Right ventricle myocardium superior (tissue), 1 donor: ENCODE measurements around the gene GRID1. TPM values are rescaled to one million over a fixed set of nuclear protein-coding genes. Genes with fewer than 3 reads are reported as not detected.
A peak's percentile ranks its signal among the peaks of the same experiment; 100 is the strongest.
"Not testable (repeated sequence)": the region's sequence is repeated elsewhere in the genome, so short reads cannot be mapped to it uniquely, and the experiment has no call there.

ENCODE experiments used
- ATAC-seq: fragments of 200-7000 bp; cut with Tn5 transposase; one replicate; pipeline ENCODE4 v1.9.1; 2020; ENCODE audit warnings: mild to moderate bottlenecking; ENCODE audit not compliant: poor library complexity
- DNase-seq: peaks from one replicate; pipeline ENCODE4 v3.0.0-alpha.2; 2020
- intact Hi-C: fragments of 100-400 bp; cut with DNase I; formaldehyde crosslinking; loops from one replicate; pipeline ENCODE4 v1.11.2; 2022
- total RNA-seq: library from RNA; stranded (reverse); fragmentation: NEBNext Ultra II Directional; extraction: Animal tissue kit (Norgen Biotek cat#: 25700); gene quantifications from one replicate; pipeline ENCODE4 v1.2.1, GENCODE V29; 2021
- donor health status: DM: no; HTN: yes; CAD: no; lungs with severe emphysema.

Gene GRID1
- total RNA-seq, 1 donor from 2014 or later, result 1.1 TPM

GRCh38 chr10:86254081-86254480 lies 112.5 kb downstream of the GRID1 start:
- ATAC-seq (no peak), DNase-seq (no peak)
- intact Hi-C loops, result no loop called here

- no peak for DNase-seq
- ATAC-seq, result no peak
- intact Hi-C loops, result no loop called here
Measured at GRCh38 chr10:86253091-86254072, 113.2 kb downstream of the GRID1 start.

DNA sequence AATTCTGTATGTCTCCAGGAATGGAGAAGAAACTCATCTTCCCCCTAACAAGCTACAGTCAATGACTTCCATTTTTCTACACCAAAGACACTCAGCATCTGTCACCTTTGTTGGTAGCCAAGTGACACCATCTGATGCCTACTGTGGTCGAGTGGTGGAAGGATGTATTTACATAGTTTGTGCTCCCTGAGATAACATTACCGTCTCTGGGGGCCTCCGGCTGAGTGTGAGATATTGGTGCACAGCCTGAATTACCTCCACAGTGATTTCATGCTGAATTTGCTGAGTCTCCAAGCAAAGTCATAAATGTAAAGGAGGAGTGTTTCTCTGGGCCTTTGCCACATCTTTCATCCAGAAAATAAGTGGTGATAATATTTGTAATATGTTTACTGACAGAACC lies 114.0 kb downstream of the GRID1 start:
- ATAC-seq (no peak), DNase-seq (no peak)
- intact Hi-C loops, result no loop called here

- no peak for ATAC-seq
- intact Hi-C loops, result no loop called here
Measured at GRCh38 chr10:86252079-86252478, 114.5 kb downstream of the GRID1 start.

GRCh38 chr10:86251426-86251825 lies 115.2 kb downstream of the GRID1 start:
- intact Hi-C loops, result no loop called here
- no peak for DNase-seq

More at GRCh38 chr10:86252079-86252478, 114.5 kb downstream of the GRID1 start:
- DNase-seq, result no peak

DNA sequence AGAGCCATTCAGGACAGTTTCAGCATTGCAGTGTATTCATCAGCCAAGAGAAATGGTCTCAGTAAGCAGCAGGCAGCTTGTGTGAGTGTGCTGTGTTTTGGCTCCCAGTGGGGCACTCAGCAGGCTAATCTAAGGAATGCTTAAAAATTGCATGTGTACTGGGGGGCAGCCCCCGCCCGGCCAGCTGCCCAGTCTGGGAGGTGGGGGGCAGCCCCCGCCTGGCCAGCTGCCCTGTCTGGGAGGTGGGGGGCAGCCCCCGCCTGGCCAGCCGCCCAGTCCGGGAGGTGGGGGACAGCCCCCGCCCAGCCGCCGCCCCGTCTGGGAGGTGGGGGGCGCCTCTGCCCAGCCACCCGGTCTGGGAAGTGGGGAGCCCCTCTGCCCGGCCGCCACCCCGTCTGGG lies 116.2 kb downstream of the GRID1 start:
- intact Hi-C loops, result no loop called here
- no peak for DNase-seq
- no peak for ATAC-seq

More at GRCh38 chr10:86251426-86251825, 115.2 kb downstream of the GRID1 start:
- no peak for ATAC-seq

DNA sequence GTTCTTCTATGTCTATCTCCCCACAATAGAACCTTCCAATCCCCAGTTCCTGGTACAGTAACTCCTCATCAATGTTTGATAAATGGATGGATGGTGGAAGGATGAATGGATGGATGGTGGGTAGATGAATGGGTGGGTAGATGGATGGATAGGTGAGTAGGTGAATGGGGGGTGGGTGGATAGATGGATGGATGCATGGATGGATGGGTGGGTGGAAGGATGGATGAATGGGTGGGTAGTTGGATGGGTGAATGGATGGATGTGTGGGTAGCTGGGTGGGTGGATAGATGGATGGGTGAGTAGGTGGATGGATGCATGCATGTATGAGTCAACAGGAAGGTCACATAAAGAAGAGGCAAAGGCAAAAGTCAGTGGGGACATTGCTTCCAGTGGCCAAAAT lies 116.8 kb downstream of the GRID1 start:
- intact Hi-C loops, result no loop called here
- ATAC-seq, result no peak
- no peak for DNase-seq

- intact Hi-C loops, result no loop called here
- DNase-seq (no peak), ATAC-seq (no peak)
Measured at GRCh38 chr10:86248062-86248461, 118.5 kb downstream of the GRID1 start.

DNA sequence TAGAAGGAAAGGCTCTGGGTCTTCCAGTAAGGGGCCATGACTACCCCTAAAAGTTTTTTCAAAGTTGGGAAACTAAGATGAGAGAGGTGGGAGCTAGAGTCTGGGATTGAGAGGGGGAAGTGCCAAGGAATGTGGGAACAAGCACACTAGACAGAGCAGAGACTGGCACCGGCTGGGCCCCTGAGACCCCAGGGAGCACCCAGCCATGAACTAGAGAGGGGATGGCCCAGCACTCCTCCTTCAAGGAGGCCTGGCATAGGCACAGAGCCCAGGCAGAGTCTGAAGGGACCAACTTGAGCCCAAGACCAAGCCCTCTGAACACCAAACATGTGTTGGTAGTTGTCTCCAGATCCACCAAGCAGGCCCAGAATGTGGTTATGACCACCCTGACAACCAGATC lies 119.0 kb downstream of the GRID1 start:
- no peak for ATAC-seq
- DNase-seq, result no peak
- intact Hi-C loops, result no loop called here

DNA sequence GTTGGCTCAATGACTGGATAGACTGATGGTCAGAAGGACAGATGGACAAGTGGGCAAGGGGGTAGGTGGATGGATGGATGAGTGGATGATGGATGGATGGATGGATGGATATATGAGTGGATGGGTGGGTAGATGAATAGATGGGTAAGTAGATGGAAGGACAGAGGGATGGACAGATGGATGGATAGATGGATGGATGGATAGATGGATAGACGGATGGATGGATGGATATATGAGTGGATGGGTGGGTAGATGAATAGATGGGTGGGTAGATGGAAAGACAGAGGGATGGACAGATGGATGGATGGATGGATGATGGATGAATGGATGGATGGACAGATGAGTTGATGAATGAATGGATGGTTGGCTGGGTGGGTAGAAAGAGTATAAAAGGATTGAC lies 119.5 kb downstream of the GRID1 start:
- ATAC-seq (no peak), DNase-seq (no peak)
- intact Hi-C loops, result no loop called here

- no peak for ATAC-seq
- intact Hi-C loops, result no loop called here
- no peak for DNase-seq
Measured at GRCh38 chr10:86246279-86246940, 120.2 kb downstream of the GRID1 start.

GRCh38 chr10:86245015-86245394 lies 121.6 kb downstream of the GRID1 start:
- ATAC-seq (no peak), DNase-seq (no peak)
- intact Hi-C loops, result no loop called here

DNA sequence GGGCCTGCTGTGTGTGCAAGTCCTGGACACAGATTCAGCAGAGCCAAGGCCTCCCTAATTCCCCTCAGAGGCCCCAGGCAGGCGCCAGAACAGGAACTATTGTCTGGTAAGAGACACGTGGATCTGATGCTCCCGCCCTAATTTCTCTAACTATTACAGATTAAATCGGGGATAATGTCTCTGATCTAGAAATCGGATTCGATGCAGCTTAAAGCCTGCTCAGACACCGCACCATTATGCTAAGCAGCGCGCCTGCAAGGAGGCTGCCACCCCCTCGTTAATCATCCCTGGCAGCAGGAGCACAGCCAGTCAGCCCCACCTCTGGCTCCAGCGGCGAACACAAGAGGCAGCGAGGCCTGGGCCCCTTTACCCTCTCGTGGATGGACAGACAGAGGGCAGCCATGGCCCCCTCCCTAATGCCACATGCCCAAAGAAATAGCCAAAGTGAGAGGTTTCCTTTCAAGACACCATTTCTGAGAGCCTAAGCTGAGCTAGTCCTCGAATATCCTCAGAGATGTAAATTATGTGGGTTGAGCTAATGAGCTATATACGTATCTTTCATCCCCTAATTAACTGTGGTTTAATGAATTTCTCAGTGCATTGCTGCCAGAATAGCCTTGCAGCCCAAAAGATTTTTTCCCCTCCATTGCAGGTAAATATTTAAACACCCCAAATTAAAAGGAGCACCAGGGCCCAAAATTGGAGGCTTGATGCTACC lies 122.1 kb downstream of the GRID1 start:
- no peak for ATAC-seq
- intact Hi-C loops, result no loop called here
- no peak for DNase-seq

DNA sequence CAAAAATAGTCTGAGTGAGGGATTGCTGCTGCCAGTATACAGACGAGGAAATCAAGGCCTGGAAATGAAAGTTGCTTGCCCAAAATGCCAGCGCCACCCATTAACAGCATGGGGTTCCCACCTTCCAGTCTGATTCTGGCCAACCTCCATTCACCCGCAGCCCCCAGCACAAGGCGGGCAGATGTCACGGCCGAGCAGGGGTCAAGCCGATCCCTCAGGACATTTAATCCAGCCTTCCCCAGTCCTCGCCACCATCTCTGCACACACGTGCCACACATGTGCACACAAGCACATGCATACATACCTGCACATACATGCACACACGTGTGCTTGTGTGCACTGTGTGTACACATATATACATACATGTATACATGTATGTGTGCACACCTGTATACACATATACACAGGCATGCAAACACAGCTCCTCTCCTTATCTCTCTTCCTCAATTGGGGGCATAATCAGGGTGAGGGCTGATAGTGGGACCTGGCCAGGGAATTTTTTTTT lies 122.9 kb downstream of the GRID1 start:
- ATAC-seq, result no peak
- intact Hi-C loops, result no loop called here

DNA sequence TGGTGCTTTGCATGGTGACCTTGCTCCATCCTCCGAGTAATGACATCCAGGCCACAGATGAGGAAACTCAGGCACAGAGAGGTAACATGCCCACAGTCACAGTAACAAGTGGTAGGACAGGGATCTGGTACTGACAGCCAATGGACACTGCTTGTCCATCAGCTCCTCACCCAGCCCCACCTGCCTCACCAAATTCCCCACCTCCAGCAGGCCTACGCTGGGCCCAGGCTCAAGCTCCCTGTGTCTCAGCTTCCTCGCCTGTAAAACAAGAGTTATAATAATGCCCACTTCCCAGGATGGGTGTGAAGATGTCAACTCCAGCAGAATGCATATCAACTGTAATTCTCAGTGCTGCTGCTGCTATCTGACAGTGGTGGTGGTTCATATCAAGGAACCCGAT lies 123.8 kb downstream of the GRID1 start:
- intact Hi-C loops, result no loop called here
- no peak for DNase-seq
- ATAC-seq, result no peak

More for the DNA sequence above, 122.9 kb downstream of the GRID1 start:
- DNase-seq, result no peak

GRCh38 chr10:86238089-86238488 lies 128.5 kb downstream of the GRID1 start:
- DNase-seq, result not testable (repeated sequence)

DNA sequence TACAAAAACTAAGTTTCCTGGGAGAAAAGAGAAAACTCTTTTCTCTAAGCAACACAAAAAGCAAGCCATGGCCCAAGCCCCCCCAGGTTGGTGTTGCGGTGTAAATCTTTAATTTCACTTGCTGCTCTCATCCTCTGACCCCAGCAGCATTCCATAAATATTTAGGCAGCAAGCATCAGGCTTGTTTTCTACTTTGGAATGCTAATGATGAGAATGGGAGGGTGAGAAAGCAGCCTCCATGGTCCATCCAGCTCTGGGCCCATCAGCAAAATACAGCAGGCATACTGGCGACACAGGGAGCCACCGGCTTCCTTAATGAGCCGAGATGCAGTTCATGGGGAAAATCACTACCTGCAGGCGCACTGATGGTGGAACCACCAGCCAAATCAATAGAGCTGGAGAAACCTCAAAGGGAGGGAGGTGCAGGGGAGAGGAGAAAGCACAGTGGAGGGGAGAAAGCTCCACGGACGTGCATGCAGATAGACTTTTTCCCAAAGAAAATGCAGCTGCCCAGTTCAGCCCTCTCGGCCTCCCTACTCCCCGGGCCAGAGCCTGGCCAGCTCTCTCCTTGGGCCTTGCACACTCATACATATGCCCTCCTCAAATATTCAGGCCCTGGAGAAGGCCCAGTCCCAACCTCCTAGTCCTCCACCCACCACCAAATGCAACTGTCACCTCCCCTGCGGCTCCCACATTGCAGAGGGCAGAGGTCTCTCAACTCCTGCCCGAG lies 131.9 kb downstream of the GRID1 start:
- intact Hi-C loops, result no loop called here
- peak; percentile 8 for DNase-seq
- no peak for ATAC-seq

More at GRCh38 chr10:86238089-86238488, 128.5 kb downstream of the GRID1 start:
- ATAC-seq, intact Hi-C loops: not testable (repeated sequence)

- intact Hi-C loops, result no loop called here
- ATAC-seq (no peak), DNase-seq (peak; percentile 8)
Measured at GRCh38 chr10:86234107-86234506, 132.5 kb downstream of the GRID1 start.
